Measurements from ENCODE around the gene GLYATL1B. TPM values are rescaled to one million over a fixed set of nuclear protein-coding genes. Genes with fewer than 3 reads are reported as not detected.
"Not testable (repeated sequence)": the region's sequence is repeated elsewhere in the genome, so short reads cannot be mapped to it uniquely, and the experiment has no call there.

The GLYATL1B gene
- total and polyA plus RNA-seq, 2 of the 4 experiments (the other 2 are of a cell fraction) = not detected

DNA sequence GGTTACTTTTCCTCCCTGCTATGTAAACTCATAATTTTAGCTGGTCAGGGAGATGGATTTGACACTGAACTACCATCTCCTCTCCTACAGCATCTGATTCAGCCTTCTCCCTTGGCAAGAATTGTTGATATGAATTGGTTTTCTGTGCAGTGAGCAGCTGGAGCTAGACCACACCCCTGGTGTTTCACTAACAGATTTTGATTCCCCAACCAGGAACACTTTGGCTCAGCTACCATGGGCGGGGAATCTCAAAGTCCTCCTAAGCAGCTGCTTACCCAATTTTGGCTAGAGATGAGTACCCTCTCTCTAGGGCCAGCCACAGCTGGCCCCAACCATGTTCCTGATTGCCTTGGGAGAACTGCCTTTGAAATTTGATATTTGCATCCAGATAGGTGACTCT is 48.7 kb upstream of the GLYATL1B start:
- BruUV-seq (replicated peaks); H3K9me1 ChIP-seq (ENCODE audit: insufficient read depth, low read length); H2BK5ac ChIP-seq (ENCODE audit: low read depth, low read length, poor library complexity, severe bottlenecking); H3K9me3 ChIP-seq (ENCODE audit: control insufficient read depth, insufficient read depth, low read length); H4K8ac ChIP-seq (ENCODE audit: low read depth in 2 of 2, low read length in 2 of 2); H3K18ac ChIP-seq (ENCODE audit: low read depth, low read length); H3K56ac ChIP-seq (ENCODE audit: extremely low read depth, insufficient read depth, low read length); ATAC-seq (ENCODE audit: low read depth); H4K91ac ChIP-seq (ENCODE audit: insufficient read depth, low read depth, low read length); H3K4me3 ChIP-seq (ENCODE audit: insufficient read depth, low read depth, low read length); H2AK5ac ChIP-seq (ENCODE audit: low read depth, low read length); H2BK20ac ChIP-seq (ENCODE audit: low read depth, low read length); dilution Hi-C loops (cut with HindIII; ENCODE audit: low sequenced_read_pairs, unreplicated experiment); H3K9ac ChIP-seq (ENCODE audit: low read depth, low read length); intact Hi-C loops (cut with micrococcal nuclease); H3K4me2 ChIP-seq (ENCODE audit: low read depth, low read length); CTCF ChIA-PET; H2BK15ac ChIP-seq (ENCODE audit: low read depth, low read length); DNase-seq; H4K5ac ChIP-seq (ENCODE audit: low read depth, low read length); H3K79me1 ChIP-seq (ENCODE audit: low read depth in 1 of 2, low read length in 2 of 2); H2BK120ac ChIP-seq (ENCODE audit: low read depth, low read length); H3K36me3 ChIP-seq (ENCODE audit: control insufficient read depth, insufficient read depth, low read length); in situ Hi-C loops (cut with MboI; ENCODE audit: low sequenced_read_pairs); H3K27me3 ChIP-seq (ENCODE audit: control insufficient read depth, insufficient read depth, low read length); H4K20me1 ChIP-seq (ENCODE audit: insufficient read depth, low read length); POLR2A ChIA-PET (ENCODE audit: unreplicated experiment); H3K14ac ChIP-seq (replicated peaks; ENCODE audit: low read depth, low read length); H3K23ac ChIP-seq (ENCODE audit: low read depth, low read length); H2AFZ ChIP-seq (replicated peaks; ENCODE audit: low read length, poor library complexity); H2AK9ac ChIP-seq (replicated peaks; ENCODE audit: low read depth, low read length, poor library complexity); H3K27ac ChIP-seq (ENCODE audit: insufficient read depth, low read length); H3K4me1 ChIP-seq (ENCODE audit: control insufficient read depth, insufficient read depth, low read length); H3K4ac ChIP-seq (ENCODE audit: low read depth, low read length): not testable (repeated sequence)
- no CpG with 5 or more reads among the region's 1 CpG for WGBS, 2 experiments (ENCODE audit: extremely low coverage in 2 of 2, insufficient read length in 1 of 2)

Data from IMR-90 (cell line).